OCI-LY1 (cell line): ENCODE measurements around the gene MATN3.

Experiments
- H2AFZ ChIP-seq: fragments of 200-600 bp; sonication (generic), shearing (Covaris generic); 2 replicates; pipeline ENCODE4 v1.6.0; 2014; ENCODE audit warnings: antibody characterized with exemption, mild to moderate bottlenecking, low read length
- H3F3A ChIP-seq: fragments of 200-600 bp; sonication (generic), shearing (Covaris generic); 2 replicates; pipeline ENCODE4 v1.6.0; 2014; ENCODE audit warnings: mild to moderate bottlenecking, antibody characterized with exemption, low read length, moderate library complexity; ENCODE audit not compliant: insufficient read depth
- H3K27ac ChIP-seq: fragments of 200-600 bp; sonication (generic); 2 replicates; pipeline ENCODE4 v1.5.1; 2014; ENCODE audit warnings: low read length, mixed run types, mild to moderate bottlenecking, low read depth; ENCODE audit not compliant: poor library complexity, severe bottlenecking
- H3K27me3 ChIP-seq: fragments of 200-600 bp; sonication (generic); 2 replicates; pipeline ENCODE4 v1.6.0; 2014; ENCODE audit warnings: antibody characterized with exemption, mild to moderate bottlenecking, low read length, moderate library complexity; ENCODE audit not compliant: insufficient read depth
- H3K36me3 ChIP-seq: fragments of 200-600 bp; sonication (generic); 2 replicates; pipeline ENCODE4 v1.6.1; 2014; ENCODE audit warnings: mild to moderate bottlenecking, antibody characterized with exemption, low read length, moderate library complexity, mixed read lengths; ENCODE audit not compliant: insufficient read depth
- H3K4me1 ChIP-seq: fragments of 200-600 bp; sonication (generic); 2 replicates; pipeline ENCODE4 v1.5.1; 2014; ENCODE audit warnings: mild to moderate bottlenecking, low read length, moderate library complexity; ENCODE audit not compliant: insufficient read depth, severe bottlenecking
- H3K4me2 ChIP-seq: fragments of 200-600 bp; sonication (generic), shearing (Covaris generic); 2 replicates; pipeline ENCODE4 v1.6.1; 2014; ENCODE audit warnings: low read length
- H3K4me3 ChIP-seq: fragments of 200-600 bp; sonication (generic); 2 replicates; pipeline ENCODE4 v1.5.1; 2014; ENCODE audit warnings: low read length, low read depth, mild to moderate bottlenecking, mixed read lengths; ENCODE audit not compliant: poor library complexity, severe bottlenecking
- H3K79me2 ChIP-seq: fragments of 200-600 bp; shearing (Covaris generic); 2 replicates; pipeline ENCODE4 v1.6.1; 2016; ENCODE audit warnings: mixed run types, low read length, mixed read lengths; ENCODE audit not compliant: insufficient read depth
- H3K9ac ChIP-seq: fragments of 200-600 bp; sonication (generic), shearing (Covaris generic); 2 replicates; pipeline ENCODE4 v1.6.1; 2014; ENCODE audit warnings: mild to moderate bottlenecking, low read length, mixed read lengths
- H3K9me2 ChIP-seq: fragments of 200-600 bp; sonication (generic), shearing (Covaris generic); 2 replicates; pipeline ENCODE4 v1.6.1; 2014; ENCODE audit warnings: low read depth, mild to moderate bottlenecking, low read length, mixed read lengths
- H3K9me3 ChIP-seq: fragments of 200-600 bp; shearing (Covaris generic); 2 replicates; pipeline ENCODE4 v1.6.1; 2014; ENCODE audit warnings: low read length, mixed read lengths
- H4K20me1 ChIP-seq: fragments of 200-600 bp; sonication (generic), shearing (Covaris generic); 2 replicates; pipeline ENCODE4 v1.6.0; 2016; ENCODE audit warnings: mild to moderate bottlenecking, low read length; ENCODE audit not compliant: insufficient read depth
- CTCF ChIP-seq: fragments of 200-600 bp; sonication (generic), shearing (Covaris generic); IDR thresholded peaks from 2 replicates; pipeline ENCODE4 v1.5.1; 2017; ENCODE audit warnings: mild to moderate bottlenecking, antibody characterized with exemption, low read length, moderate library complexity, mixed read lengths
- EZH2 ChIP-seq: fragments of 200-600 bp; sonication (generic), shearing (Covaris generic); IDR thresholded peaks from 2 replicates; pipeline ENCODE4 v1.8.0; 2017; ENCODE audit warnings: borderline replicate concordance, mixed run types, mild to moderate bottlenecking, antibody characterized with exemption, low read length, moderate library complexity, mixed read lengths

Gene MATN3

GRCh38 chr2:20027705-20028434 is 15.4 kb upstream of the MATN3 start:
- no peaks in the 10 kb centered on the region for H3K27me3 ChIP-seq
- no peak overlapping the region for H3K27ac ChIP-seq
- TF ChIP-seq CTCF, result no peak
- no peak for TF ChIP-seq EZH2
- no peak overlapping the region for H2AFZ ChIP-seq
- H3K9ac ChIP-seq, result no peak overlapping the region
- 0 out of 2 replicates have a peak, but pooled peaks cover 3% of the 10 kb centered on the region for H3K9me3 ChIP-seq
- no peaks in the 10 kb centered on the region for H3K4me1 ChIP-seq
- H3K79me2 ChIP-seq, result no peaks in the 10 kb centered on the region
- H3K4me2 ChIP-seq, result no peak overlapping the region
- H3K36me3 ChIP-seq, result peaks cover 56% of the 10 kb centered on the region
- no peaks in the 10 kb centered on the region for H3F3A ChIP-seq
- H3K9me2 ChIP-seq, result no peaks in the 10 kb centered on the region
- H4K20me1 ChIP-seq, result no peaks in the 10 kb centered on the region
- no peak overlapping the region for H3K4me3 ChIP-seq

GRCh38 chr2:20027260-20027677 is 14.8 kb upstream of the MATN3 start:
- Histone ChIP-seq H3K9me2 (no peaks in the 10 kb centered on the region), H3K79me2 (no peaks in the 10 kb centered on the region), H3K4me2 (no peak overlapping the region), H3K9me3 (0 out of 2 replicates have a peak, but pooled peaks cover 3% of the 10 kb centered on the region), H3K4me3 (no peak overlapping the region), H3K9ac (no peak overlapping the region), H3K27me3 (no peaks in the 10 kb centered on the region), H4K20me1 (no peaks in the 10 kb centered on the region), H3K36me3 (peaks cover 50% of the 10 kb centered on the region), H3K27ac (no peak overlapping the region), H2AFZ (no peak overlapping the region), H3K4me1 (no peaks in the 10 kb centered on the region), H3F3A (no peaks in the 10 kb centered on the region)
- no peak for TF ChIP-seq CTCF
- no peak for TF ChIP-seq EZH2

- Histone ChIP-seq H3K4me1 (no peaks in the 10 kb centered on the region), H3K4me2 (no peak overlapping the region), H3K79me2 (no peaks in the 10 kb centered on the region), H4K20me1 (no peaks in the 10 kb centered on the region), H3K9me3 (0 out of 2 replicates have a peak, but pooled peaks cover 5% of the 10 kb centered on the region), H3K4me3 (no peak overlapping the region), H3F3A (no peaks in the 10 kb centered on the region), H3K27me3 (no peaks in the 10 kb centered on the region), H2AFZ (no peak overlapping the region), H3K9ac (no peak overlapping the region), H3K27ac (no peak overlapping the region), H3K9me2 (no peaks in the 10 kb centered on the region), H3K36me3 (peaks cover 29% of the 10 kb centered on the region)
- TF ChIP-seq CTCF (no peak), EZH2 (no peak)
Observed at GRCh38 chr2:20025065-20025786, 12.8 kb upstream of the MATN3 start.
